Mucosa of rectum (tissue), 2 donors: ENCODE data around the gene TARP.
"Not testable (repeated sequence)": the region's sequence is repeated elsewhere in the genome, so short reads cannot be mapped to it uniquely, and the experiment has no call there.

Experiments
- H3K27ac ChIP-seq, 2 donors: one replicate each; pipeline ENCODE4 v1.7.0; 2013; ENCODE audit warnings: inconsistent platforms in 2 of 2, low read depth in 2 of 2, low read length in 2 of 2
- H3K27me3 ChIP-seq, 2 donors: one replicate each; pipeline ENCODE4 v1.7.0; 2013; ENCODE audit warnings: low read length in 2 of 2; ENCODE audit not compliant: control insufficient read depth in 2 of 2, insufficient read depth in 2 of 2
- H3K36me3 ChIP-seq, 2 donors: one replicate each; pipeline ENCODE4 v1.7.0; 2013; ENCODE audit warnings: low read length in 2 of 2; ENCODE audit not compliant: control insufficient read depth in 2 of 2, insufficient read depth in 2 of 2
- H3K4me1 ChIP-seq, 2 donors: one replicate each; pipeline ENCODE4 v1.7.0; 2013; ENCODE audit warnings: low read length in 2 of 2, mild to moderate bottlenecking in 1 of 2; ENCODE audit not compliant: control insufficient read depth in 2 of 2, insufficient read depth in 2 of 2
- H3K4me3 ChIP-seq, 2 donors: one replicate each; pipeline ENCODE4 v1.7.0; 2013; ENCODE audit warnings: low read length in 2 of 2
- H3K9ac ChIP-seq, 2 donors: one replicate each; pipeline ENCODE4 v1.7.0; 2013; ENCODE audit warnings: low read length in 2 of 2, low read depth in 1 of 2, mild to moderate bottlenecking in 1 of 2
- H3K9me3 ChIP-seq, 2 donors: one replicate each; pipeline ENCODE4 v1.7.0; 2013; ENCODE audit warnings: low read length in 2 of 2; ENCODE audit not compliant: control insufficient read depth in 2 of 2
- donor health status: healthy.
- donor health status: Normal muscosa, but diverticular disease.

TARP gene

DNA sequence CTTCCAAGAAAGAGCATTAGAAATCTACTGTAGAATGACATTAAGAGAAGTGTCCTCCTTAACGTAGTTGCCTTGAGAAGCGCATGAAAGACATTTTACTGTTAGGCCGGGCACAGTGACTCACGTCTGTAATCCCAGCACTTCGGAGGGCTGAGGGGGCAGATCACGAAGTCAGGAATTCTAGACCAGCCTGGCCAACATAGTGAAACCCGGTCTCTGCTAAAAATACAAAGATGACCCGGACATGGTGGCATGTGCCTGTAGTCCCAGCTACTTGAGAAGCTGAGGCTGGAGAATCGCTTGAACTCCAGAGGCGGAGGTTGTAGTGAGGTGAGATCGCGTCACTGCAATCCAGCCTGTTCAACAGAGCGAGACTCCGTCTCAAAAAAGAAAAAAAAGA, 28.9 kb downstream of the TARP start:
- H3K27ac ChIP-seq: no peak overlapping the region
- H3K4me1 ChIP-seq: no peaks in the 10 kb centered on the region
- H3K9ac ChIP-seq: no peak overlapping the region
- H3K4me3 ChIP-seq: no peak overlapping the region
- no peaks in the 10 kb centered on the region for H3K36me3 ChIP-seq
- no peaks in the 10 kb centered on the region for H3K9me3 ChIP-seq
- no peaks in the 10 kb centered on the region for H3K27me3 ChIP-seq

- H3K27ac ChIP-seq, H3K36me3 ChIP-seq, H3K4me1 ChIP-seq, H3K4me3 ChIP-seq, H3K27me3 ChIP-seq, H3K9ac ChIP-seq, H3K9me3 ChIP-seq: not testable (repeated sequence)
These were observed 30.1 kb downstream of the TARP start for GRCh38 chr7:38243345-38243744.

- Histone ChIP-seq H3K9me3 (no peaks in the 10 kb centered on the region), H3K27me3 (no peaks in the 10 kb centered on the region), H3K4me3 (no peak overlapping the region), H3K36me3 (no peaks in the 10 kb centered on the region), H3K27ac (no peak overlapping the region), H3K4me1 (no peaks in the 10 kb centered on the region), H3K9ac (no peak overlapping the region)
These were observed 30.6 kb downstream of the TARP start for GRCh38 chr7:38242814-38243213.

GRCh38 chr7:38241071-38241470, 32.4 kb downstream of the TARP start:
- Histone ChIP-seq H3K4me3 (no peak overlapping the region), H3K36me3 (no peaks in the 10 kb centered on the region), H3K9ac (no peak overlapping the region), H3K27me3 (no peaks in the 10 kb centered on the region), H3K27ac (no peak overlapping the region), H3K9me3 (no peaks in the 10 kb centered on the region), H3K4me1 (peaks cover 0 to 2% of the 10 kb centered on the region in 2 donors)

DNA sequence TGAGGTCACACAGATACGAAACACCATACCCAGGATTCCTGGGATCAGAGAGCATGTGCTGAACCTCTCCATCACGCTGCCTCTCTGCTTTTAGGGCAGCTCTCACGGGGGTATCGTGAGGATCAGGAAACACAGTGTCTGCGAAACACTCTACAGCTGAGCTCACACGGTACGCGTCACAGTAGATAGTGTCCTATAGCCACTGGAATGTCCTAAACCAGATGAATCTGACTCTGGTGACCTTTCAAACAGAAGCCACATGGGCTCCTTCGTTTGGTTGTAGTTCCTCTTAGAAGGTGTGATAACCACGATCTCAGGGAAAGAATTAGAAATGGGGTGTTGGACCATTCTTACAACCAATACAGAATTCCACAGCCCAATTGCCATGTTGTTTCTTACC, 34.3 kb downstream of the TARP start:
- not testable (repeated sequence) for H3K9me3 ChIP-seq, H3K36me3 ChIP-seq, H3K27me3 ChIP-seq, H3K4me3 ChIP-seq, H3K27ac ChIP-seq, H3K4me1 ChIP-seq, H3K9ac ChIP-seq

- Histone ChIP-seq H3K36me3 (no peaks in the 10 kb centered on the region), H3K27me3 (no peaks in the 10 kb centered on the region), H3K4me3 (no peak overlapping the region), H3K27ac (no peak overlapping the region), H3K4me1 (peaks cover 0 to 2% of the 10 kb centered on the region in 2 donors), H3K9ac (no peak overlapping the region), H3K9me3 (no peaks in the 10 kb centered on the region)
These were observed 37.8 kb downstream of the TARP start for GRCh38 chr7:38235606-38236005.

DNA sequence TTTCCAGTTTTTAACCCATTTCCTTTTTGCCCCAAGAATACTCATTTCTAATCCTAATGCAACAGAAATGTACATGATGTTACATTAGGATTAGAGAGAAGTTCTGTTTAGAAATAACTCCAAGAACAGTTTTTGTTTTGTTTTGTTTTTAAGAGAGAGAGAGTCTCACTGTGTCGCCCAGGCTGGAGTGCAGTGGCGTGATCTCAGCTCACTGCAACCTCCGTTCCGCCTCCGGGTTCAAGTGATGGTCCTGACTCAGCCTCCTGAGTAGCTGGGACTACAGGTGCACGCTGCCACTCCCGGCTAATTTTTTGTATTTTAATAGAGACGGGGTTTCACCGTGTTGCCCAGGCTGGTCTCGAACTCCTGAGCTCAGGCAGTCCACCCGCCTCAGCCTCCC, 38.7 kb downstream of the TARP start:
- not testable (repeated sequence) for H3K9me3 ChIP-seq, H3K4me3 ChIP-seq, H3K4me1 ChIP-seq, H3K27me3 ChIP-seq, H3K27ac ChIP-seq, H3K9ac ChIP-seq, H3K36me3 ChIP-seq

- Histone ChIP-seq H3K4me3 (no peak overlapping the region), H3K4me1 (peaks cover 0 to 2% of the 10 kb centered on the region in 2 donors), H3K9ac (no peak overlapping the region), H3K9me3 (no peaks in the 10 kb centered on the region), H3K27ac (peak overlapping the region; percentile 3 to 57), H3K27me3 (no peaks in the 10 kb centered on the region), H3K36me3 (peaks cover 8 to 10% of the 10 kb centered on the region in 2 donors)
These were observed 40.7 kb downstream of the TARP start for GRCh38 chr7:38232502-38233366.

GRCh38 chr7:38229884-38230642, 43.4 kb downstream of the TARP start:
- no peaks in the 10 kb centered on the region for H3K9me3 ChIP-seq
- no peaks in the 10 kb centered on the region for H3K4me1 ChIP-seq
- no peaks in the 10 kb centered on the region for H3K27me3 ChIP-seq
- no peak overlapping the region for H3K9ac ChIP-seq
- H3K36me3 ChIP-seq: peaks cover 8 to 10% of the 10 kb centered on the region in 2 donors
- H3K27ac ChIP-seq: no peak overlapping the region
- no peak overlapping the region for H3K4me3 ChIP-seq

GRCh38 chr7:38229386-38229785, 44.0 kb downstream of the TARP start:
- Histone ChIP-seq H3K4me1 (no peaks in the 10 kb centered on the region), H3K27me3 (no peaks in the 10 kb centered on the region), H3K9ac (no peak overlapping the region), H3K4me3 (no peak overlapping the region), H3K27ac (no peak overlapping the region), H3K36me3 (peaks cover 8 to 13% of the 10 kb centered on the region in 2 donors), H3K9me3 (no peaks in the 10 kb centered on the region)
